HG02973 (cell line): Measurements from ENCODE around the gene RIPPLY2.
A peak's percentile ranks its signal among the peaks of the same experiment; 100 is the strongest.
"Not testable (repeated sequence)": the region's sequence is repeated elsewhere in the genome, so short reads cannot be mapped to it uniquely, and the experiment has no call there.

Experiments
- ATAC-seq: cut with Tn5 transposase; IDR thresholded peaks from one replicate; pipeline ENCODE4 v1.9.1; 2021; ENCODE audit warnings: moderate library complexity; ENCODE audit not compliant: unreplicated experiment

RIPPLY2 gene

DNA sequence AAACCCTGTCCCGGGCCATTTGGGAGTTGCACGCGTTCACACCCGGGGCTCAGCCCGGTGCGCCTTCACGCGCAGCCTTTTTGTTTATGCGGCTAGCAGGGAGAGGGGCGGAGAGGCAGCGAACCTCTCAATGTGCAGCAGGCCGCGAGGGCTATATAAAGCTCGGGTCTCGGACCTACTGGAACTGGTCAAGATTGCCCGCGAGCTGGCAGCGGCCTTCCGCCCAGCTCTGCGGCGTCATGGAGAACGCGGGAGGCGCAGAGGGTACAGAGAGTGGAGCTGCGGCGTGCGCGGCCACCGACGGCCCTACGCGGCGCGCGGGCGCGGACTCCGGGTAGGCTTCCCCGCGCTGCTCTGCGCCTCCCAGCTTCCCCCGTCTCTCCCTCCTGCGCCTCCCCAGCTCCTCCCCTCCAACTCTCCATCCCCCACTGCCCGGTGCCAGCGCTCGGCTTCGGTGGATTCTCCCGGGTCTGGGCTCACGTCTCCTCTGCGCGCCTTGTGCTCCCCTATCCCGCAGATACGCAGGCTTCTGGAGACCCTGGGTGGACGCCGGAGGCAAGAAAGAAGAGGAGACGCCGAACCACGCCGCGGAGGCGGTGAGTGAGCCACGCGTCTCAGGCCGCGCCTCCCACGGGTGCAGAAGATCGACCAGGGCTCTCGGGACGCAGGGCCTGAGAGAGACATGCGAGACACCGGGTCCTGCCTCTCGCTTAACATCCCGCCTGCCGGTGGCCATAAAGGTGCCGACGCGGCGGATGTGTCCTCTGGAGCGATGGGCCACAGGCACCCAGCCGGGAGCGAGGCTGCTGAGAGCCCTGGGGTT lies at the start of gene RIPPLY2:
RIPPLY2 (plus strand) TSS at position 183 of the 823 bp plus-strand sequence; CDS start at position 240, 57 bp downstream.
- no peak for ATAC-seq

GRCh38 chr6:83803492-83803891 lies 49.7 kb upstream of the RIPPLY2 start:
- ATAC-seq, result not testable (repeated sequence)

DNA sequence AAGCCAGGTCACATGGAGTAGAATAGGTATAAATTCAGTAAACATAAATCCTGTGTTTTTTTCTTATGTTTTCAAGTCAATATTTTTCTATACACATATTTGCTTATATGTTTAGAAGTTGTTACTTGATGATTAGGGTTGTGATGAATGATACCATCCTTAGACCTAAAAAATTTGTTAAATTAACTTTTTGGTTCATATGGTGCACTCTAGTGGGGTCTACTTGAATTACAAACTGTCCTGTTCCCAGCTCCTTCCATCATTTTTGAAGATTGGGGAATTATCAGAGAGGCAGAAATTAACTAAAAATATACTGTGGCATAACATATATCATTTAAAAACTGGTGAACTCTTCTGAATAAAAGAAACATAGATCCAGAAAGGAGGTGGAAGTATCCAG lies 48.3 kb upstream of the RIPPLY2 start:
- ATAC-seq, result no peak

DNA sequence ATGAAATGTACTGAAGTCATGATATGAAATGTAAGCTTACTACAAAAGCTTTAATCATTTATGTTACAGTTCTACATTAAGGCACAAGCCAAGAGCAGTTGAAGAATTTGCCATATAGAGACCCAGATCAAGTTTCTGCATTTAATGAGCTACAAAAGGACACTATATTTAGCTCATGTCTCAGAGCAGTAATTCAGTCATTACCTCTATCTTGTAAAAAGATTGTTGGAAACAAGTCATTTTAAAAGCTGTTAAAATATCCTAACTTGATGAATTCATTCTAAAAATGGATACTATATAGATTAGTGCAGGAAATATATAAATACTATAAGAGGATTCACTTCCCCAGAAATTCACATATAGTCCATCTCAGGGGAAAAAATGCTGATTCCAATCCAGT lies 45.2 kb upstream of the RIPPLY2 start:
- ATAC-seq, result no peak

DNA sequence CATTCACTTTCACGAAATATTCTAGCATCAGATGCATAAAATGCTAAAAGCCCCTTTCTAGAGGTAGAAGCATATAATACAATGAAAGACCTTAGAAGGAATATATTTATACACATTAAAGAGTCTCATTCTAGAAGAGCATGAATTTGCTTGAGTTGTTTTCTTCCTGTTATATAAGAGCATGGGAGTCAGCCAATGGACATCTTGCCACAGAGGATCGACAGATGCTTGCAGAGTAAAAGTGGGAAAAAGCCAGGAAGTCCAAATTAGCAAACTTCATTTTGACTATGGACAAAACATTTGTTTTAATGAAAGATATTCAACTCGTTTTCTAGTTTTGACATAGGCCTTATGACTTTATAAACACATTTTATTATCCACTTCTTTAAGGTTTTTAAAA lies 44.2 kb upstream of the RIPPLY2 start:
- ATAC-seq, result no peak

DNA sequence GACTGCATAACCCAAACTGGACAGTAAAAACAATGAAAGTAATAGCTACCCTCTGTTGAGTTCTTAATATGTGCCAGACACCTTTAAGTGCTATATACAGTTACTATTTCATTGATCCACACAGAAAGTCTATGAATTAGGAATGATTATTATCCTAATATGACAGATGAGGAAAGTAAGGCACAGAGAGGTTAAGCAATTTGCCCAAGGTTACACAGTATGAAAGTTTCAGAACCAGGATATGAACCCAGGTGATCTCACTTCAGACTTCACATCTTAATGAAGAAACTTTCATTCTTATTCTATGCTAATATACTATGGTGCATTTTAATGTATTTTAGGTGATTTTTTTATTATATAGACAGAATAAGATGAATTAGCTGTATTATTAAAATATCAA lies 40.6 kb upstream of the RIPPLY2 start:
- no peak for ATAC-seq

DNA sequence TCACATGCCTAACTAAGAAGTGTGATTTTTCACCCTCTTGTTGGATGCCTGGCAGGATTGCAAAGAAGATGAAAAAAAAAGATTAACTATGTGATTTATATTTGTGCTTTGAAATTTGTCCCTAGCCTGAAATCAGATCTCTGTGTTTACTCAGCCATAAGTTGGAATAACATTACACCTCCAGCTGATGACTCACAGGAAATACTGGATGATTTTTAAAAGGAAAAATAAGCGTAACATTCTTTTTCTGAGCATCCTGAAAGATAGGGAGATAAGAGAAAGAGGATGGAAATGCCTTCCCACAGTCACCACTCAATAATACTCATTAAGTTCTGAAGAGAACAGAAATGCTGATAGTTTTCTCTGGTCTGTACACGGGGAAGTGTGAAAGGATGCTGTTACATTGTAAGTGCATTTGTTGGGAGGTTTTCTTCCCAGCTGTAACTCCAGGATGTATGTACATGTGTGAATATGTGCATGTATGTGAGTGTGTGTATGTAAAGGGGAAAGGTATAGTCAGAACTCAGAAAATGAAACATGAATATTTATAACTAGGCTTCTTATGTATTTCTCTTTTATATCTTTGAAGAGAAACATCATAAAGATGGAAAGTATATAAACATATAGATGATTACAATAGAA lies 37.4 kb upstream of the RIPPLY2 start:
- no peak for ATAC-seq

DNA sequence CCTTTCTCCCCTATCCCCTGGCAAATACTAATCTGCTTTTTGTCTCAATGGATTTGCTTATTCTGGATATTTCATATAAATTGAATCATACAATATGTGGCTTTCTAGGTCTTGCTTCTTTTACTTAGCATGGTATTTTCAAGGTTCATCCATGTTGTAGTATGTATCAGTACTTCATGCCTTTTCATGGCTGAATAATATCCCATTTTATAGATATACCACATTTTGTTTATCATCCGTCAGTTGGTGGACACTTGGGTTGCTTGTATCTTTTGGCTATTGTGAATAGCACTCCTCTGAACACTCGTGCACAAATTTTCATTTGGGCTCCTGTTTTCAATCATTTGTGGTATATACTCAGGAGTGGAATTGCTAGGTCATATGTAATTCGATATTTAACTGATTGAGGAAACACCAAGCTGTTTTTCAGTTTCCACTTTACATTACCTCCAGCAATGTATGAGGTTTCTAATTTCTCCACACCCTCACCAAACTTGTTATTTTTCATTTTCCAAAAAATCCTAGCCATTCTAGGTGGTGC lies 30.5 kb upstream of the RIPPLY2 start:
- ATAC-seq, result no peak

DNA sequence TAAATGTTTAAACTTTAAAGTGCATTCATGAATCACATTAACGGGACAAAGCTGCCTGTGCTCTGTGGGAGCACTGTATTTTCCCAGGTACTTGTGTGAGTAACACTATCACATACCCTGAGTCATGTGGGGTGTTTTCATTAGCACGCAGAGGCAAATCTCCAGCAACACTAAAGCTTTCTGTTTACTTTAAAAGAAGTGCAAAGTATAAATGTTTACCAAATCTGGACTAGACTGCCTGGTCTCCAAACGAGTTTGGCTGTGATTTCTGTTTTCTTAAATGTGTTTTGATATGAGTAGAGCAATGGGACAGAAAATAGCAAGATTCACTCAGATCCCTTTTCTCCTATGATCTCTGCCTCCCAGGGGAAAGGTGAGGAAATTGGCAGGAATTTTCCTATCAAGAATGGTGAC lies 28.8 kb upstream of the RIPPLY2 start:
- ATAC-seq, result no peak

DNA sequence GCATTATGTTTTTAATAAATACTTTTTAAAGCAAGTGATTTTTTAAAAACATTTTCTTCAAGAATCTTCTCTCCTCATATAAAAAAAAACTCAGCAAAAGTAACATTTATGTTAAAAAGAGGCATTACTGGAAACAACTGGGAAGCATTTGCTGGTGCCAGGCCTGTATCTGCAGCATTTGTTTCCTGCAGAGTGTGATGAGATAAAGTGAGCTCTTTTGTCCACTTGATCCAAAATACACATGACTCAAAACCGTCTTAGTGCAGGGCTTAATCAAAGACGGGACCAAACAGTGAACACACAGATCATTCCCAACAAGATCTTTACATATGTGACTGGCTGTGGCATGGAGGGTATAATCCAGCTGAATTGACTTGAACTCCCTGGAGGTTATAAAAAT lies 28.3 kb upstream of the RIPPLY2 start:
- ATAC-seq, result no peak

- no peak for ATAC-seq
Measured at GRCh38 chr6:83827050-83827449, 26.1 kb upstream of the RIPPLY2 start.

DNA sequence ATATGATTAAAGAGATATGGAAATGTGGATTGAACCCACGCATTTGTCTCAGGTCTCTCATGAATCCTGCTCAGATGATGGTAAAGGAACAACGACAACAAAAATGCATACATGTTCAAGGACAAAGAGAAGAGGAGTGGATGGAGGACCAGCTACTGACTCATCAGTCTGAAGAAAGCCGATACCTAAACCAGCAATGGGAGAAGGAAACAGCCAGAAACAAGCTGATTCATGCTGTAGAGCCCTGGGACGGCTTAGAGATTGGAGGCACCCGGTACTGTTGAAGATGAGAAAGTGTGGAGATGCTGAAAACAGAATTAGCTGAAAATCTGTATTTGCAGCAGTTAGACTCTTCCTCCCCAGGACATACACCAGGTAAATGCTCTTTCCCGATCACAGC lies 14.4 kb upstream of the RIPPLY2 start:
- ATAC-seq, result no peak

DNA sequence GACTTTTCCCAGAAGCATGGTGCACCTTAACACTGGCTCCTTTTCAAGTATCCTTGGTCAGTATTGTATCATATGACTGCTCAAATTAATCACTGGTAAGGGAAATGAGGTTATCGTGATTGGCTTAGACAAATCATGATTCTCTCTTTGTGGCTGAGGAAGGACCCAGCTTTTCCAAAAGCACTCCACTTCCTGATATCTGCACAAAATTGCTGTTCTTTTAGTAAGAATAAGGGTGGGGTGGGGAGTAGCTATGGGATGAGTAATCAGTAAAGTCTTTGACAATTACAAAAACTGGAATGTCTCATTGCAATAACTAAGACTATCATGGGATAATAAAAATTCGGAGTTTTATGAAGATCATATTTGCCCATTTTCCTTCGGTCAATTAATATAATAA lies 9.0 kb upstream of the RIPPLY2 start:
- ATAC-seq, result no peak

- no peak for ATAC-seq
Measured at GRCh38 chr6:83846291-83846690, 6.9 kb upstream of the RIPPLY2 start.

DNA sequence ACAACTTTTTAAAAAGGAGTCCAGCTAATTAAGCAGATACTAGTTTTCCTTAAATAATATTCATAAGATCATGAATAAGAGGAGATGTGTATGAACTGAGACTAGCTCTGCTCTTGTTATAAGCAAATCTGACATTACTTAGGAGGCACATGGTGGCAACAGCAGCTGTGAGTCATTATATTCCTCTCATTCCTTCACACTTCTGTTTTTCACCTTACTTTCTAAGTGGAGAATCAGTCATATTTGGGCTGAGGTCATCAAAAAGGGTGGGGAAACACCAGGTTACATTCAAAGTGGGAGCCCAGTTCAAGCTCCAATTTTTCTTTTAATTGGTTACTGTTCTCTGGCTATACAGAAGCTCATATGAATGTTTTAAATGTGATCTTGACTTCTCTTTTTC lies 6.0 kb upstream of the RIPPLY2 start:
- ATAC-seq, result peak; percentile 95

GRCh38 chr6:83849127-83849526 lies 4.0 kb upstream of the RIPPLY2 start:
- no peak for ATAC-seq

GRCh38 chr6:83849610-83850009 lies 3.5 kb upstream of the RIPPLY2 start:
- ATAC-seq, result no peak

- ATAC-seq, result no peak
Measured at GRCh38 chr6:83852528-83853177, 507 bp upstream of the RIPPLY2 start.

DNA sequence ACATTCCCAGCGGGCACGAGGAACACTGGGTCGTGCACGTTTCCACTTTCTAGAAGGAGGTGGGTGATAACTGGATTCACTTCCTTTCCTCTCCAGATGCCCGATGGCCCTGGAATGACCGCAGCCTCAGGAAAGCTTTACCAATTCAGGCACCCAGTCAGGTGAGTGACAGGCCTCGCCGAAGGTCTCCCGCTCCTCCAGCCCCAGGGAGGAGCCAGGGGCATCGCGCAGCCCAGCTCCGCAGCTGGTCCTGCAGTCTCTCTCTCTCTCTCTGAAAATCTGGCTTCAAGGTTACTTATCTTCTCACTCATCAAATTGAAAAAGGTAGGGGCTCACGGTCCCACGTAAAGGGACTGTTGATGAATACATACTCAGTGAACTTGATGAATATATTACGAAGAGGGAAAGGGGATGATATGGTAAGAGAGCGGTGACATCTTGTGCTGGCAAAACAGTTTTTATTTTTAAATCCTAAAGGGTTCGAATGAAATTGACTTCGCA lies 891 bp downstream of the RIPPLY2 start:
- no peak for ATAC-seq

DNA sequence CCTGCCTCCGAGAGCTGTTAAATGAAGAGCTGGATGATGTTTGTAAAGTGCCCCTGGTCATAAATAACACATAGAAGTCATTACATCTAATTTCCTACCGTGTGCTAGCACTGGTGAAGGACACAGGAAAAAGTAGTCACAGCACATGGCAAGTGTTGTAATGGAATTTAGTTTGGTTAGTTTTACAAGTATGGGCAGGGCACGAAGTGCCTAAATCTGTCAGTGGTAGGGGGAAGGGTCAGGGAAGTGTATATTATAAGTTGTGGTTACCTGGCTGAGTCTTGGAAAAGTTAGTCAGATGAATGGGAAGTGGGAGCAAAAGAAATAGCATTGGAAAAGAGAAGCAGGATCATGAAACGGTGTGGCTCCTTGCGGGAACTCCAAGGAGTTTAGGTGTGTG lies 1.6 kb downstream of the RIPPLY2 start:
- no peak for ATAC-seq
